Subcutaneous abdominal adipose tissue (tissue), 5 donors: Measurements from ENCODE around the gene NBPF1.
"Not testable (repeated sequence)": the region's sequence is repeated elsewhere in the genome, so short reads cannot be mapped to it uniquely, and the experiment has no call there.

Experiments used
- H3K27ac ChIP-seq: one replicate; pipeline ENCODE4 v1.7.0; 2013; ENCODE audit warnings: low read depth, mild to moderate bottlenecking, inconsistent platforms, low read length, moderate library complexity
- H3K27me3 ChIP-seq, 5 donors: one replicate each; pipeline ENCODE4 v1.7.0; 2013; ENCODE audit warnings: low read length in 5 of 5, inconsistent platforms in 1 of 5; ENCODE audit not compliant: control insufficient read depth in 5 of 5, insufficient read depth in 4 of 5
- H3K36me3 ChIP-seq, 5 donors: one replicate each; pipeline ENCODE4 v1.7.0; 2013; ENCODE audit warnings: low read length in 5 of 5; ENCODE audit not compliant: control insufficient read depth in 5 of 5, insufficient read depth in 5 of 5
- H3K4me1 ChIP-seq, 5 donors: one replicate each; pipeline ENCODE4 v1.7.0; 2013; ENCODE audit warnings: low read length in 5 of 5, mild to moderate bottlenecking in 3 of 5, moderate library complexity in 1 of 5; ENCODE audit not compliant: control insufficient read depth in 5 of 5, insufficient read depth in 5 of 5
- H3K4me3 ChIP-seq, 5 donors: one replicate each; pipeline ENCODE4 v1.7.0; 2013; ENCODE audit warnings: low read length in 5 of 5, low read depth in 1 of 5
- H3K9ac ChIP-seq, 5 donors: one replicate each; pipeline ENCODE4 v1.7.0; 2013; ENCODE audit warnings: low read length in 5 of 5, mild to moderate bottlenecking in 4 of 5, moderate library complexity in 3 of 5
- H3K9me3 ChIP-seq, 5 donors: one replicate each; pipeline ENCODE4 v1.7.0; 2013; ENCODE audit warnings: low read length in 5 of 5; ENCODE audit not compliant: control insufficient read depth in 5 of 5
- donor health status: healthy.
- donor health status: healthy.
- donor health status: healthy.
- donor health status: healthy.
- donor health status: healthy.

NBPF1 gene

DNA sequence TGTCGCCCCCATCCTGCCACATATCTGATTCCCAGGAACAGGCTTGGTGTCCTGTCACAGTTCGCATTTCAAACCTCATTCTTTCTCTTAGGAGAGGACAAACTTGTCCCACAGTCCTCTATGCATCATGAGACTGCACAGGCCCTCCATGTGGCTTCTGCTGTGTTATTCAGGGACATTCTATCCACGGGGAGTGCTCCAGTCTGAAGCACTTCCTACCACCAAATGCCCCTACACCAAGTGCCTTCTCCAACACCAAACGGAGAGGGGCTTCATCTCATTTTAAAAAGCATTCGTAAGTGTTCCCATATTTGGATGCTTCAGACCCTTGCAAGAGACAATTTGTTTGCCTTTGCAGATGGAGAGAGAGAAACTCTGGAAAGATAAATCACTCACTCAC is 25.3 kb downstream of the NBPF1 start:
- H3K9me3 ChIP-seq, H3K27me3 ChIP-seq, H3K27ac ChIP-seq, H3K4me1 ChIP-seq, H3K9ac ChIP-seq, H3K4me3 ChIP-seq: not testable (repeated sequence)
- peaks cover 2 to 31% (median 8%) of the 10 kb centered on the region in 5 donors for H3K36me3 ChIP-seq

- H3K36me3 ChIP-seq, result peaks cover 2 to 33% (median 8%) of the 10 kb centered on the region in 5 donors
- not testable (repeated sequence) for H3K4me3 ChIP-seq, H3K9ac ChIP-seq, H3K27ac ChIP-seq, H3K9me3 ChIP-seq, H3K4me1 ChIP-seq, H3K27me3 ChIP-seq
These were observed 25.7 kb downstream of the NBPF1 start for GRCh38 chr1:16587639-16588038.

DNA sequence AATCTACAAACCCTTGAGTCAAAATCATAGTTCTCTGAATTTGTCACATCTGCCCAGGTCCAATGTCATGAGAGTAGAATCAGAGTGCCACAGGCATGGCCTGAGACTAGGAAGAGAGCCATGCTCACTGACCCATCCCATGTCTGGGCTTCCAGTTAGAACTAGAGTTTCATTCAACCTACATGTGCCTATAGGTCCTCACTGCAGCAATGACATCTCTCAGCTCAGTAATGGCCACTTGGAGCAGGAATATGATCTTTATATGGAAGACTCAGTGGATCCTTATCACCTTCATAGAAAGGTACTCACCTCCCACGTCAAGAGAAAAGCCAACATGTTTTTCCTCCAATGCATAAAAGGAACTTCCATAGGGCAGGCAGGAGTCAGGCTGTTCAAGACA is 48.0 kb downstream of the NBPF1 start:
- H3K36me3 ChIP-seq, H3K9me3 ChIP-seq, H3K4me1 ChIP-seq, H3K4me3 ChIP-seq, H3K9ac ChIP-seq, H3K27me3 ChIP-seq, H3K27ac ChIP-seq: not testable (repeated sequence)

DNA sequence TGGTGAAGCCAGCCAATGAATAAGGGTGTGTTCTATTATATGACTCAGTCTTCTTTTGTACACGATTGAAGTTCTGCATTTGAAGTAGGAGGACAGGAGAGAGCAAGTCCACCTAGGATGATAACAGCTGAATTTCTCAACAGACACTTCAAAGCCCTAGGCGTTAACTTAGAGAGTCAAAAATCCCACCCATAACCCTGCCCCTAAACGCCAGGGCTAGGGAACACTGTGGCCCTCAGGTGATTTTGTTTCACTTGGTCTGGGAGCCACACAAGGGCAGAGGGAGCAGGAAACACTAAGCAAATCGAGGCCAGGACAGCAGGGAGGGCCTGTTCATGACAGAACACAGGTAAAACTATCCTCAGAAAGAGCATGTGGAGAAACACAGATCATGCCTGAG is 52.3 kb downstream of the NBPF1 start:
- H3K9ac ChIP-seq, H3K27ac ChIP-seq, H3K27me3 ChIP-seq: not testable (repeated sequence)

DNA sequence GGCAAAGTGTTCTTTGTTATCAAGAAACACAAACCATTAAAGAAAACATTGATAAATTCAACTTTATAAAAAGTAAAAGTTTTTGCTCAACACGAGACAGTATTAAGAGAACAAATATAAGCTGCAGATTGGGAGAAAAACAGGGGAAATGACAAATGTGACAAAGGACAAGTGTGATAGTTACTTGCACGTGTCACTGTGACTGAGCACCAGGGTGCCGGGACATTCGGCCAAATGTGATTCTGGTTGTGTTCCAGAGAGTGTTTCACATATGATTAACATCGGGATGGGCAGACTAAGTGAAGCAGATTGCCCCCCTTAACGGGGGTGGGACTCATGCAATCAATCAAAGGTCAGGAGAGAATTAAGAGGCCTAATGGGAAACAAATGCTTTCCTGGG is 52.9 kb downstream of the NBPF1 start:
- H3K9me3 ChIP-seq, H3K27ac ChIP-seq, H3K27me3 ChIP-seq, H3K4me3 ChIP-seq, H3K9ac ChIP-seq, H3K4me1 ChIP-seq, H3K36me3 ChIP-seq: not testable (repeated sequence)

More for the DNA sequence above, 52.3 kb downstream of the NBPF1 start:
- H3K4me1 ChIP-seq, H3K4me3 ChIP-seq, H3K9me3 ChIP-seq, H3K36me3 ChIP-seq: not testable (repeated sequence)

GRCh38 chr1:16559688-16560087 is 53.7 kb downstream of the NBPF1 start:
- H3K27ac ChIP-seq, H3K27me3 ChIP-seq, H3K36me3 ChIP-seq, H3K9ac ChIP-seq, H3K4me3 ChIP-seq, H3K4me1 ChIP-seq, H3K9me3 ChIP-seq: not testable (repeated sequence)

- H3K9me3 ChIP-seq, H3K4me3 ChIP-seq, H3K36me3 ChIP-seq, H3K4me1 ChIP-seq, H3K27ac ChIP-seq, H3K27me3 ChIP-seq, H3K9ac ChIP-seq: not testable (repeated sequence)
These were observed 56.3 kb downstream of the NBPF1 start for GRCh38 chr1:16557034-16557433.

DNA sequence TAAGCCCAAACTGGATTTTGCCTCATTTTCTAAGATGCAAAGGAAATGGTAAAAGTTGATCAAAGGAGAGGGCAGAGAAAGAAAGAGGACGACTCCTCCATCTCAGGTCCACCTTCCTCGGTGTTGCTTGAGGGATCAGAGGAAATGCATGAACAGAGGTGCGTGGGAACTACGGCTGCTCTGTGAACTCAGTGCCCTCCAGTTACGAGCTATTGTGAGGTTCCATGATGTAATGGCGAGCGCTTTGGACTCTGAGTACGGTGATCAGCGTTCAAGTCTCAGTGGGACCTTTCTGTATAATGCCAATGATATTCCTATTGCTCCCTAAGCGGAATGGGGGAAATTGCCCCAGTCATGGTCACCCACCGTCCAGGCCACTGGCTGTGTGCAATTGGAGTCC is 60.1 kb downstream of the NBPF1 start:
- H3K4me1 ChIP-seq, H3K4me3 ChIP-seq, H3K9ac ChIP-seq, H3K27ac ChIP-seq, H3K9me3 ChIP-seq, H3K27me3 ChIP-seq, H3K36me3 ChIP-seq: not testable (repeated sequence)

- not testable (repeated sequence) for H3K36me3 ChIP-seq, H3K4me3 ChIP-seq, H3K9me3 ChIP-seq, H3K9ac ChIP-seq, H3K27me3 ChIP-seq, H3K4me1 ChIP-seq, H3K27ac ChIP-seq
These were observed 63.0 kb downstream of the NBPF1 start for GRCh38 chr1:16550212-16550918.

DNA sequence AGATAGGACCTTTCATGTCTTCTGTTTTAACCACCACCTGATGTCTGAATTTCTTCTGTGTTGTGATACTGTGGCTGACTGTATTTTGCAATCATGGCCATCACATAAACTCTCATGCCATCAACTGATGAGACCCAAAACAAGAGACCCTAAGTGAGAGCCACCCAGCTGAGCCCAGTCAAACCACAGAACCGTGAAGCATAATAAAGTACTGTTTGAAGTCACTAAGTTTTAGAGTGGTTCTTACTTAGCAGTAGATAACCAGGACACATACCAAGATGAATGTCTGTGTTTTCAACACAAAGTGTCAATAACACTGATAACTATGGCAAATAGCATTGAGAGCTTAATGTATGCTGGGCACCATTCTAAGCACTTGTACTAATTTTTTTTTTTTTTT is 63.8 kb downstream of the NBPF1 start:
- H3K4me1 ChIP-seq, H3K9me3 ChIP-seq, H3K27me3 ChIP-seq, H3K27ac ChIP-seq, H3K4me3 ChIP-seq, H3K36me3 ChIP-seq, H3K9ac ChIP-seq: not testable (repeated sequence)
